Activated CD4-positive, alpha-beta T cell treated with anti-CD3 and anti-CD28 coated beads, Interleukin-2, amount 10 ng/mL, durations not matched to agents 24 days and 14 days (primary cell): Measurements from ENCODE around the gene RBMS3. TPM values are rescaled to one million over a fixed set of nuclear protein-coding genes. Genes with fewer than 3 reads are reported as not detected.
"Not testable (repeated sequence)": the region's sequence is repeated elsewhere in the genome, so short reads cannot be mapped to it uniquely, and the experiment has no call there.

Source experiments
- DNase-seq: peaks from one replicate; pipeline ENCODE4 v3.0.0; 2022
- H3K27ac Mint-ChIP-seq: one replicate; pipeline ENCODE4 v1.8.0; 2022; ENCODE audit warnings: mild to moderate bottlenecking, mixed read lengths
- H3K27me3 Mint-ChIP-seq: one replicate; pipeline ENCODE4 v1.8.0; 2022; ENCODE audit warnings: mixed read lengths
- H3K36me3 Mint-ChIP-seq: one replicate; pipeline ENCODE4 v1.8.0; 2022; ENCODE audit warnings: low read depth, mild to moderate bottlenecking, mixed read lengths
- H3K4me1 Mint-ChIP-seq: one replicate; pipeline ENCODE4 v1.8.0; 2021; ENCODE audit warnings: mixed read lengths
- H3K4me3 Mint-ChIP-seq: one replicate; pipeline ENCODE4 v1.8.0; 2022; ENCODE audit warnings: mild to moderate bottlenecking, moderate library complexity, mixed read lengths
- H3K9me3 Mint-ChIP-seq: one replicate; pipeline ENCODE4 v1.8.0; 2021; ENCODE audit warnings: mixed read lengths
- intact Hi-C: fragments of 100-400 bp; cut with micrococcal nuclease; formaldehyde crosslinking; loops from one replicate; pipeline ENCODE4 v1.15.1; 2023
- total RNA-seq: library from RNA; stranded (reverse); gene quantifications from 2 replicates; pipeline ENCODE4 v1.2.3, GENCODE V29; 2022

Gene RBMS3
- total RNA-seq, 1 donor from 2014 or later = 4.3 TPM

DNA sequence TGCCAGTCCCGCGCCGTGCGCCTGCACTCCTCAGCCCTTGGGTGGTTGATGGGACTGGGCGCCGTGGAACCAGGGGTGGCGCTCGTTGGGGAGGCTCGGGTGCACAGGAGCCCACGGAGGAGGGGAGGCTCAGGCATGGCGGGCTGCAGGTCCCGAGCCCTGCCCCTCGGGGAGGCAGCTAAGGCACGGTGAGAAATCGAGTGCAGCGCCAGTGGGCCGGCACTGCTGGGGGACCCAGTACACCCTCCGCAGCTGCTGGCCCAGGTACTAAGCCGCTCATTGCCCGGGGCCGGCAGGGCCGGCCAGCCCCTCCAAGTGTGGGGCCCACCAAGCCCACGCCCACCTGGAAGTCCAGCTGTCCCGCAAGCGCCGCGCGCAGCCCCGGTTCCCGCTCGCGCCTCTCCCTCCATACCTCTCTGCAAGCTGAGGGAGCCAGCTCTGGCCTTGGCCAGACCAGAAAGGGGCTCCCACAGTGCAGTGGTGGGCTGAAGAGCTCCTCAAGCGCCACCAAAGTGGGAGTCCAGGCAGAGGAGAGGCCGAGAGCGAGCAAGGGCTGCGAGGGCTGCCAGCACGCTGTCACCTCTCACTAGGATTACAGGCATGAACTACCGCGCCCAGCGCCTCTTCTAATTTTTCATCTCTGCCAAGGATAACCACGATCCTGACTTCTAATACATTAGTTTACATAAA, 192.8 kb downstream of the RBMS3 start:
- H3K9me3 Mint-ChIP-seq, H3K4me3 Mint-ChIP-seq, H3K27me3 Mint-ChIP-seq, H3K27ac Mint-ChIP-seq, H3K4me1 Mint-ChIP-seq, DNase-seq, intact Hi-C loops, H3K36me3 Mint-ChIP-seq: not testable (repeated sequence)

DNA sequence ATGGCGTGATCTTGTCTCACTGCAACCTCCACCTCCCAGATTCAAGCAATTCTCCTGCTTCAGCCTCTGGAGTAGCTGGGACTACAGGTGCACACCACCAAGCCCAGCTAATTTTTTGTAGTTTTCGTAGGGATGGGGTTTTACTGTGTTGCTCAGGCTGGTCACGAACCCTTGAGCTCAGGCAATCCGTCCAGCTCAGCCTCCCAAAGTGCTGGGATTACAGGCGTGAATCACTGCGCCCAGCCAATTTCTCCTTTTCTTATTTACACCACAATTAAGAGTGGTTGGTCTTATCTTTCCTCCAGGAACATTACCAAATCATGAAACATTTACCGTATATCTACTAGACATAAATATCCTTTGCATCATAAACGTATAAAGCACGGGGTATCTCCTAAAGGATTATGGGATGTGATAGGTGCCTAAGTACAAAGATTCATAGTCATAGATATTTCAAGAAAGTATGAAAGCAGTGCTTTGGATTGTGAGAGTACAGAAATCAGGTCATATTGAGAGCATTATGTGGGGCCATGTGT, 194.5 kb downstream of the RBMS3 start:
- H3K27me3 Mint-ChIP-seq = no peaks in the 10 kb centered on the region
- H3K36me3 Mint-ChIP-seq = no peaks in the 10 kb centered on the region
- no peak overlapping the region for H3K4me3 Mint-ChIP-seq
- intact Hi-C loops = no loop called here
- DNase-seq = no peak
- H3K9me3 Mint-ChIP-seq = no peaks in the 10 kb centered on the region
- H3K27ac Mint-ChIP-seq = no peak overlapping the region
- H3K4me1 Mint-ChIP-seq = no peaks in the 10 kb centered on the region

DNA sequence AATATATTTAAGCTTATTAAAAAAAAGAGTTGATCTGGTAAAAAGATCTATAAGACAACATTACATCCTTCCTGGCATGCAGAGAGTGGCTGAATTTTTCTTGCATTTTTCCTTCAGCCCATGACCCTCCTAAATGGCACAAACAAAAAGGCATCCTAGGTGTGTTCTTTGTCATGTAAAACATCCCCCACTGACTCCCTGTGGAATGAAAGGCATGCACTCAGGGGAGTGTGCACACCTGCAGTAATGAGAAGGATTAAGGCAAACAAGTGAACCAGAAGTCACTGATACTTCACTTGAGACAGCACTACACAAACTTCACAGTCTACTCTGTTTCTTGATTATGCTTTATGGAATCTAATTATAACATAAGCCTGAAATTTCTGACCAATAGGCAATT, 195.0 kb downstream of the RBMS3 start:
- H3K4me1 Mint-ChIP-seq = no peaks in the 10 kb centered on the region
- no peak for DNase-seq
- H3K9me3 Mint-ChIP-seq = no peaks in the 10 kb centered on the region
- no peak overlapping the region for H3K4me3 Mint-ChIP-seq
- intact Hi-C loops = no loop called here
- H3K36me3 Mint-ChIP-seq = no peaks in the 10 kb centered on the region
- no peak overlapping the region for H3K27ac Mint-ChIP-seq
- H3K27me3 Mint-ChIP-seq = no peaks in the 10 kb centered on the region

DNA sequence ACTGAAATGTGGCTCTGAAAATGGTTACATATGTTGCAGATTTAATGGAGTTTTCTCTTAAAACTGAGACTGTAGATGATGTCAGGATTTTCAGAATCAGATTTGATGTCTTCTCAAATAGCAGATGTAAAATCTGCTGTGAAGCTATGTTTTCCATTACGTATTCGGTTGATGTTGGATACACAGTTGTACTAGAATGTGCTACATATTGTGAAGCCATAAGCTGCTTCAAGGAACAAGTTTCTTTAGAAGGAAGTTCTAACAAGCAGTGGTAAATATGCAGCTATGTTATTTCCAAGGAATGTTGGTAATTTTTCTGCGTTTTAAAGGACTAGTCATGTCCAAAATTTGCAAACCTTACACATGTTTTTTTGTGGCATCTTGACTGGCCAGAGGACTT, 197.7 kb downstream of the RBMS3 start:
- Mint-ChIP-seq H3K4me1 (no peaks in the 10 kb centered on the region), H3K36me3 (no peaks in the 10 kb centered on the region), H3K4me3 (no peak overlapping the region), H3K27ac (no peak overlapping the region), H3K9me3 (no peaks in the 10 kb centered on the region), H3K27me3 (no peaks in the 10 kb centered on the region)
- intact Hi-C loops = no loop called here
- no peak for DNase-seq

DNA sequence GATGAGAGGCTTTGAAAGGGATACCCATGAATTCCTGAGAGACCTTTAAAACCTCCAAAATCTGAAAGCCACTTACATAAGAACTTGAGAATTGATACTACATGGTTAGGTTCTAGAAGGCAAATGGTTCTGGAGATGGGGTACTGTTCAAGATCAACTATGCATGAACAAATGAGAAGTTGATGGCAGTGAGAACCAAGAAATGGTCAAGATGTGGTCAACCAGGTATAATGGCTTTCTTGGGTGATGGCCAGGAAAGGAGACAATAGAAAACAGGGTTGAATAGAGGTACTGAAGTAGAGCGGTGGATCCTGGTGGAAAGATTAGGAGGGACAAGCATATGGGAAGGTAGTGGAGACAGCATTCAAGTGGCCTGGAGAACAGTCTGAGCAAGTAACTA, 200.4 kb downstream of the RBMS3 start:
- intact Hi-C loops = no loop called here
- Mint-ChIP-seq H3K36me3 (no peaks in the 10 kb centered on the region), H3K4me1 (no peaks in the 10 kb centered on the region), H3K9me3 (no peaks in the 10 kb centered on the region), H3K4me3 (no peak overlapping the region), H3K27ac (no peak overlapping the region), H3K27me3 (no peaks in the 10 kb centered on the region)
- no peak for DNase-seq

DNA sequence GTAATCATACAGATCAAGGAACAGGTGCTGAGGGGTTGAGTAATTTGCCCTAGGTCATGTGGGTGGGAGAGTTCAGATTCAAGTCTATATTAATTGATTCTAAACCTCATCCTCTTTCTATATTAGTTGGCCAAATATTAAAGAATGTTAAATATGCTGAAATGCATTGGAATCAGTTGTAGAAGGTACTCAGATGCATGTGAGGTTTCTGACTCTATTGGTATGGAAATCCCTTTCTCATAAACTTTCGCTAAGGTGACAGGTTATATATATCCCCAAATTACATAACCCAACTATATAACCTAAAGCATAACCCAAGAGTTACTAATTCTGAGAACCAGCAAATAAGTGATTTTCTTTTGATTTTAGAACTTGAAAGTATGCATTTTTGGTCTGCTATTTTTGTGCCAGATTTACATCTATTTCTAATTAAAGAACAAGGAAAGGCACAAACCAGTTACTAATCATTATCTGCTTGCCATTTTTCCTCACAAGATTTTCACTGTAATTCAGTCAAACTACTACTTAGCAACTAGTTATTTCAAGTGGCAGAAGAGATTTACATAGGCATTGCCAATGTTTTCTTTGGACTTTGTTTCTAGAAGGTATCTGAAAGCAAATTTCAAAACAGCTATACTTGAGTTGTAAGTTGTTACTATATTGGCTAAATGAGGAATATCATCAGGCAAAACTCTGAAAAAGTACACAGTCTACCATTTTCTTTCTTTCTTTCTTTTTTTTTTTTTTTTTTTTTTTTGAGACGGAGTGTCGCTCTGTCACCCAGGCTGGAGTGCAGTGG, 201.3 kb downstream of the RBMS3 start:
- Mint-ChIP-seq H3K36me3 (no peaks in the 10 kb centered on the region), H3K27me3 (no peaks in the 10 kb centered on the region), H3K9me3 (no peaks in the 10 kb centered on the region), H3K4me1 (no peaks in the 10 kb centered on the region), H3K27ac (no peak overlapping the region), H3K4me3 (no peak overlapping the region)
- no peak for DNase-seq
- intact Hi-C loops = no loop called here

DNA sequence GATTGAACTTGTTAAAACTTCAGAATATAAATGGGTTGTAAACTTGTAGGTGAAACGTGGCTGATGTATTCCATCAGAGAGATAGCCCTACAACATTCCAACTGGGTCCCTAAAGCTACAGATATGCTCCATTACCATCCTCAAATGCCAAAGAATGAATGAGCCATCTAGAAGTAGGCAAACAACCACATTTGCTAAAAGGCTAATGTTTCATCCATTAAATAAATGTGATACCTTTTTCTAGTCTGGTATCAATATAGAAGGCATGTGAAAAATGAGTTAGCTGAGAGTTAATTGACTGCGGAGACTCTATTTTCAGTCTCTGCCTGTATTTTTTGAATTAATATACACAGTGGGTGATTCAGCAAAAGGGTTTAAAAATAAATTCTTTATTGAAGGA, 203.8 kb downstream of the RBMS3 start:
- DNase-seq = no peak
- H3K27me3 Mint-ChIP-seq = no peaks in the 10 kb centered on the region
- no peak overlapping the region for H3K4me3 Mint-ChIP-seq
- no peaks in the 10 kb centered on the region for H3K36me3 Mint-ChIP-seq
- intact Hi-C loops = no loop called here
- no peaks in the 10 kb centered on the region for H3K4me1 Mint-ChIP-seq
- H3K9me3 Mint-ChIP-seq = no peaks in the 10 kb centered on the region
- H3K27ac Mint-ChIP-seq = no peak overlapping the region

DNA sequence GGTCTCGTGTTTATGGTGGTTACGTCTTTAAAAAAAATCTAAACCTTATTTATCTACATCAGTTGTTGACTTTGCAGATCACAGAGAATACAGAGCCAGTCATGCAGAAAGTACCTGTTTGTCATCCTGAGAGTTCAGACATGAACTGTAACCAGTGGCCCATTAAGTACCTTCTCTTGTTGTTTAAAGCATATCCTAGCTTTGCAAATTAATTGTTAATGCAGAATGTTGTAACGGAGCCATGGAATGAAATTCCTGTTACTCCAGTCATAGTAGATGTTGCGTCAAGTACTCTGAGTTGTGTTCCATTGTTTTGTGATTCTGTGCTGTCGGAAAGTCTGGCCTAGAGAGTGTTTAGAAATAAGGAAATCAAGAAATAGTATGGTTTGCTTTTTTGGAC, 205.2 kb downstream of the RBMS3 start:
- no peaks in the 10 kb centered on the region for H3K4me1 Mint-ChIP-seq
- no peaks in the 10 kb centered on the region for H3K27me3 Mint-ChIP-seq
- H3K4me3 Mint-ChIP-seq = no peak overlapping the region
- no peak for DNase-seq
- H3K9me3 Mint-ChIP-seq = peaks cover 4% of the 10 kb centered on the region
- H3K36me3 Mint-ChIP-seq = no peaks in the 10 kb centered on the region
- no peak overlapping the region for H3K27ac Mint-ChIP-seq
- intact Hi-C loops = no loop called here

DNA sequence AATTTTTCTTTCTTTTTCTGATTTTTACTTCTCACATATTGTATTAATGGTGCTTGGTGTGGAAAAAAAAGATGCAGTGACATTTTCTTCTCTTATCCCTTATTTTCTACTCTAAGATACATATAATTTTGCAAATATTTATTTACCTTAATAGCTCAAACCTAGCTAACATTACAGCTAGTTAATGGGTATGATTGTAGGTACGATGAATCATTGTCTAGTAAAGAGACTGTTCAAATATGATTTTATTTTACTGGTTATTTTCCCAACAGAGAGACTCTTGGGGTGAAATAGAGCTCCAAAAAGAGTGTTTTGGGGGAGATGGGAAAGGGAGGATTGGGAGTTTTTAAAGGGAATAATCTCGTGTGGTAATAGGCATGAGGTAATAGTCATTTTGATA, 206.0 kb downstream of the RBMS3 start:
- peaks cover 4% of the 10 kb centered on the region for H3K9me3 Mint-ChIP-seq
- no peaks in the 10 kb centered on the region for H3K27me3 Mint-ChIP-seq
- no peak overlapping the region for H3K27ac Mint-ChIP-seq
- H3K4me1 Mint-ChIP-seq = no peaks in the 10 kb centered on the region
- no peak overlapping the region for H3K4me3 Mint-ChIP-seq
- no peak for DNase-seq
- intact Hi-C loops = no loop called here
- no peaks in the 10 kb centered on the region for H3K36me3 Mint-ChIP-seq

DNA sequence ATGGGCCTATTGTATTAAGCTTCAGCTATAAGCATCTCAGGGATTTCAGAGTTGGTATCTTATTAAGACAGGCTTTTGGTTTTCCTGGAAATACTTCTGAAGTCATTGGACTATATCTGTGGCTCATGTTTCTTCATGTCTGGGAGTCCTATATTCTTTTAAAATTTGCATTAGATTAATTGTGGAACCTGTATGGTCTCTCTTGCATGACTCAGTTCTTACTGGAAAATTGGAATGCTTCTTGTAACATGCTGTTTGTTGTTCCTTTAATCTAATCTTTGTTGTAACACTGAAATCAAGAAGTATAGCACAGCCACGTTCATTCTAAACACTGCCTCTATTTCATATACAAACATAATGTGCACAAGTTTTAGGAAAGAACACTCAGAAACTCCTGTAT, 208.1 kb downstream of the RBMS3 start:
- intact Hi-C loops = no loop called here
- DNase-seq = no peak
- Mint-ChIP-seq H3K9me3 (peaks cover 4% of the 10 kb centered on the region), H3K27ac (no peak overlapping the region), H3K4me3 (no peak overlapping the region), H3K27me3 (no peaks in the 10 kb centered on the region), H3K36me3 (no peaks in the 10 kb centered on the region), H3K4me1 (no peaks in the 10 kb centered on the region)

DNA sequence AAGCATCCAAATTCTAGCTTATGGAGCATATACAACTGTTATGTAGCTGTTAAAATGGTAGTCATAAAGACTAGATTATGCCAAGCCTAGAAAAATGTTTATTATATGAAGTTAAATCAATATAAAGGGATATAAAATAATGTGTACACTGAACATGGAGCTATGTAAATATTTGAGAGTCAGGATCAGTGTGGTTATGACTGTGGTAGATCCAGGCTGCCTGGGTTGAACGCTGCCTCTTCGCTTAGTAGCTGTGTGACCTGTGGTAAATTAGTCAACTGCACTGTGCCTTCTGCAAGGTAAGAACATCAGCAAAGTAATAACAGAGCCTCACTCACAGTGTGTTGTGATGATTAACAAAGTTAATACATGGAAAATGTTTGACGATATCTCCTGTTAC, 212.2 kb downstream of the RBMS3 start:
- Mint-ChIP-seq H3K27ac (no peak overlapping the region), H3K4me3 (no peak overlapping the region), H3K27me3 (no peaks in the 10 kb centered on the region), H3K9me3 (peaks cover 4% of the 10 kb centered on the region), H3K36me3 (no peaks in the 10 kb centered on the region), H3K4me1 (no peaks in the 10 kb centered on the region)
- intact Hi-C loops = no loop called here
- DNase-seq = no peak

DNA sequence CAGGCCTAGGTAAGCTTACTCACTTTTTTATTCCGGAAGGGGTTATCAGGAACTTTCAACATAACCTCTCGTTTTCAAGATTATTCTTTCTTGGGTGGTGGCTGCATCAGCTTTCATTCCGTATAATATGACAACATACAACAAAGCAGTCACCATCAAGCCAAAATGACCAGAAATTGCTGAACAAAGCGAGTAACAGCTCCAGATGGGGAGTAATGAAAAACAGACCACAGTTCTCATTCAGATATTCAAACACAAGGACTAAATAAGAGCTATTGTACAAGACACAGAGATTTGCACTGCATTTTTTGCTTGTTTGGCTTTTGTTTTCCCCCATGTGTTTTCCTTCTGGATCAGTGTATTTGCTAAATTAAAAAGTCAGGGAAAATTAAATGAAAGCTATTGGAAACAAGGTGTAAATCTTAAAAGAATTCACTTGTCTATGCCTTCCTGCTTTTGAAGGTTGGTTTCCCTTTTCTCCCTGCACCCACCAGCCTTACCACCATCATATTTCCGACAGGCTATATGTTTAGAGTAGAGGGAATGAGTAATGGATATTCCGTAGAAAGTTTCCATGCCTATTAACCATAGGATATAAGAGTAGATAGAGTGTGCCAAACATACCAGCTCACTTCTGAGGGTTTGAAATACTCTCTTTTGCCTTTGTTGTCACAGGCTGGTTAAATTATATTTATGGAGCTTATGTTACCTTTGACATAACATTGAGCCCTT, 213.6 kb downstream of the RBMS3 start:
- no peak for DNase-seq
- no peaks in the 10 kb centered on the region for H3K27me3 Mint-ChIP-seq
- no peak overlapping the region for H3K4me3 Mint-ChIP-seq
- no peaks in the 10 kb centered on the region for H3K36me3 Mint-ChIP-seq
- intact Hi-C loops = no loop called here
- H3K9me3 Mint-ChIP-seq = peaks cover 4% of the 10 kb centered on the region
- H3K27ac Mint-ChIP-seq = no peak overlapping the region
- H3K4me1 Mint-ChIP-seq = no peaks in the 10 kb centered on the region

DNA sequence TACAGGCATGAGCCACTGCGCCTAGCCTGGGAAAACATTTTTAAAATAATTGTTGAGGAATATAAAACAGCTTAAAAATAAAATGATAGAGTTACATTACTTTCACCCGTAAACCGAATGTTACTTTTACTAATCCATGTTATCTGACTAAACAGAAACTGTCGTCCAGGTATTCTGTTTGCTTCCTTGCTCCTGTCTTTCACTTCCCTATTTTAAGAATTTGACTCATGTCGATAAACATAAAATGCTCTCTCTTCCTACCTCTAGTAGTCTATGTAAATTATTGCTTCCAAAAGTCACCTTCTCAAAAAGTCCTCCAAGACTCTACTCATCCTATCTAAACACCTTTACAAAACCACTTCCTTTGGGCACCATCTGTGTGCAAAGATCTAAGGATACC, 216.4 kb downstream of the RBMS3 start:
- H3K9me3 Mint-ChIP-seq = no peaks in the 10 kb centered on the region
- intact Hi-C loops = no loop called here
- H3K27ac Mint-ChIP-seq = no peak overlapping the region
- no peaks in the 10 kb centered on the region for H3K4me1 Mint-ChIP-seq
- H3K4me3 Mint-ChIP-seq = no peak overlapping the region
- no peaks in the 10 kb centered on the region for H3K36me3 Mint-ChIP-seq
- no peak for DNase-seq
- H3K27me3 Mint-ChIP-seq = no peaks in the 10 kb centered on the region

DNA sequence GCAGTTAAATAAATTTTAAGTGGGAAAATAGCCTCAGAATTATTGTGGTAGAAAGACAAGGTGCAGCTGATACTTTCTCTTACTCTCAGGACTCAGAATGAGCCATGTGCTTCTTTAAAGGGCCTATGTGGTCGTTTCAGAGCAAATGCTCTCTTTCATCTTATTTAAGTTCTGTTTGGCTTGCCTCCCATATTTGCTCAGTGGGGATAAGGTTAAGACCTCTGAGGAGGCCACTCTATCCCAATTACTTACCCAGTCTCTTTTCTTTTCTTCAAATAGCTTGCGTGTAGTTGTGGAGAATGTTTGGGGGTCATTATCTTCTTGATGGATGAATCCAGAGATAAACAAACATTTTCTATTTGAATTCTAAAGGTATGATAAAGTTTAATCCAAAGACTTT, 221.9 kb downstream of the RBMS3 start:
- Mint-ChIP-seq H3K4me3 (no peak overlapping the region), H3K27me3 (no peaks in the 10 kb centered on the region), H3K4me1 (no peaks in the 10 kb centered on the region), H3K27ac (no peak overlapping the region), H3K36me3 (no peaks in the 10 kb centered on the region), H3K9me3 (no peaks in the 10 kb centered on the region)
- intact Hi-C loops = no loop called here
- no peak for DNase-seq
